VCaP (cell line): ENCODE results near the gene NR0B2.

Source experiments
- H3K27ac ChIP-seq: fragments of 450-650 bp; 2 replicates; pipeline ENCODE4 v1.5.1; 2017
- TF ChIP-seq, protein P1 (sequence below): fragments of 450-650 bp; conservative IDR thresholded peaks from 2 replicates; pipeline ENCODE4 v1.5.1; 2017; ENCODE audit warnings: mild to moderate bottlenecking, moderate library complexity

The NR0B2 gene

DNA sequence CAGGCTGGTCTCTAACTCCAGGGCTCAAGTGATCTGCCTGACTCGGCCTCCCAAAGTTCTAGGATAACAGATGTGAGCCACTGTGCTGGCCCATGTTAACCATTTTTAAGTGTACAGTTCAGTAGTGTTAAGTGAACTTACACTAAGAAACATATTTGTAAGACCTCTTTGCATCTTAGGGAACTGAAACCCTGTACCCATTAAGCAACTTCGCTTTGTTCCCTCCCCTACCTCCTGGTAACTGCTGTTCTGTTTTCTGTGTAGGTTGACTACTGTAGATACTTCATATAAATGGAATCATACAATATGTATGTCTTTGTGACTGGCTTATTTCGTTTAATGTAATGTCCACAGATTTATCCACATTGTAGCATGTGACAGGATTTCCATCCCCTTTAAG, 18.8 kb upstream of the NR0B2 start:
- TF ChIP-seq, protein P1, sequence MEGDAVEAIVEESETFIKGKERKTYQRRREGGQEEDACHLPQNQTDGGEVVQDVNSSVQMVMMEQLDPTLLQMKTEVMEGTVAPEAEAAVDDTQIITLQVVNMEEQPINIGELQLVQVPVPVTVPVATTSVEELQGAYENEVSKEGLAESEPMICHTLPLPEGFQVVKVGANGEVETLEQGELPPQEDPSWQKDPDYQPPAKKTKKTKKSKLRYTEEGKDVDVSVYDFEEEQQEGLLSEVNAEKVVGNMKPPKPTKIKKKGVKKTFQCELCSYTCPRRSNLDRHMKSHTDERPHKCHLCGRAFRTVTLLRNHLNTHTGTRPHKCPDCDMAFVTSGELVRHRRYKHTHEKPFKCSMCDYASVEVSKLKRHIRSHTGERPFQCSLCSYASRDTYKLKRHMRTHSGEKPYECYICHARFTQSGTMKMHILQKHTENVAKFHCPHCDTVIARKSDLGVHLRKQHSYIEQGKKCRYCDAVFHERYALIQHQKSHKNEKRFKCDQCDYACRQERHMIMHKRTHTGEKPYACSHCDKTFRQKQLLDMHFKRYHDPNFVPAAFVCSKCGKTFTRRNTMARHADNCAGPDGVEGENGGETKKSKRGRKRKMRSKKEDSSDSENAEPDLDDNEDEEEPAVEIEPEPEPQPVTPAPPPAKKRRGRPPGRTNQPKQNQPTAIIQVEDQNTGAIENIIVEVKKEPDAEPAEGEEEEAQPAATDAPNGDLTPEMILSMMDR = no peak

DNA sequence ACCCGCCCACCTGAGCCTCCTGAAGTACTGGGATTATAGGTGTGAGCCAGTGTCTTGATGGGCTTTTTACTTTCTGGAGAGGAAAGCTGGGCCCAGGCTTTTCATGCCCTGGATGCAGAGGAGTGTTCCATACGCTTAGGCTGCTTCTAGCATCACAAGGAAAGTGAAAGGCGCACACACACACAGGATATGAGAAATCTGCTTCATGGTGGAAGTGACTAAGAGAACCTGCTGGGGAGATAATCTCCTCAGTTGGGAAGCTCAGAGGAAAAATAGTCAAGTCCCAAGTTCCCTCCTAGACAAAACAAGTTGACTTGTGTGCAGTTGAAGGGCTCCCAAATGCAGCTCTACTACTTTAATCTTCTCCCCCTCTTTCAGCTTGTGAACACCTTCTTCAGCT, 9.9 kb upstream of the NR0B2 start:
- H3K27ac ChIP-seq = no peak overlapping the region
- TF ChIP-seq, protein P1 = no peak

More for the DNA sequence above, 18.8 kb upstream of the NR0B2 start:
- no peak overlapping the region for H3K27ac ChIP-seq

DNA sequence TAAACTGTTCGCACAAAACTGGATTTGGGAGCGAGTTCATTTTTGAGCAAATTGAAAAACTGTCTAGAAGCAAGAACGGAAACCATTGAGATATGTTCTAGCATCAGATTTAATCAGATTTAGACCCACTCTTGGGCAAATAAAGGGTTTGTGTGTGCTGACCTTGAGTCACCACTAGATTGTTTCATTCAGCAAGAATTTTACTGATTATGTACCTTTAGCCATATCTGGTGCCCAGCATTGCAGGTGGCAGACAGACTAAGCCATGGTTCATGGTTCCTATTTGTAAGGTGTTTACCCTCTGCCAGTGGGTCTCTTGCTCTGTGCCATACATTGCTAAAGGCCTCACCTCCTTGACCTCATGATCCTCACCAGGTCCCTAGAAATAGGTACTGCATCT, 9.1 kb upstream of the NR0B2 start:
- peak overlapping the region; percentile 76; the same call in 1 of the 2 replicates for H3K27ac ChIP-seq
- TF ChIP-seq, protein P1 = no peak

DNA sequence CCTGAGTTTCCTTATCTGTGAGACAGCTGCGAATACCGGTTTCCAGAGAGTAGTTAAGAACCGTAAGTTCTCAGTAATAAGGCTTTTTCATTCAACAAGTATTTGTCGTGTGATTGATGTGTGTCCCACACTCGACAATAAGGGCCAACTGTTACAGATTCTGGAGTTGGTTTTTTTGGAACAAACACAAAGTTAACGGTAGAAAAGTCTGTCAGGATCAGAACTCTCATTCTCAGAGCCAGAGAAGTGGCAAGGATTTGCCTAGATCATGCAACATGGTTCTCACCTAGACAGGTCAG, 8.6 kb upstream of the NR0B2 start:
- TF ChIP-seq, protein P1 = no peak
- peak overlapping the region; percentile 76 for H3K27ac ChIP-seq

DNA sequence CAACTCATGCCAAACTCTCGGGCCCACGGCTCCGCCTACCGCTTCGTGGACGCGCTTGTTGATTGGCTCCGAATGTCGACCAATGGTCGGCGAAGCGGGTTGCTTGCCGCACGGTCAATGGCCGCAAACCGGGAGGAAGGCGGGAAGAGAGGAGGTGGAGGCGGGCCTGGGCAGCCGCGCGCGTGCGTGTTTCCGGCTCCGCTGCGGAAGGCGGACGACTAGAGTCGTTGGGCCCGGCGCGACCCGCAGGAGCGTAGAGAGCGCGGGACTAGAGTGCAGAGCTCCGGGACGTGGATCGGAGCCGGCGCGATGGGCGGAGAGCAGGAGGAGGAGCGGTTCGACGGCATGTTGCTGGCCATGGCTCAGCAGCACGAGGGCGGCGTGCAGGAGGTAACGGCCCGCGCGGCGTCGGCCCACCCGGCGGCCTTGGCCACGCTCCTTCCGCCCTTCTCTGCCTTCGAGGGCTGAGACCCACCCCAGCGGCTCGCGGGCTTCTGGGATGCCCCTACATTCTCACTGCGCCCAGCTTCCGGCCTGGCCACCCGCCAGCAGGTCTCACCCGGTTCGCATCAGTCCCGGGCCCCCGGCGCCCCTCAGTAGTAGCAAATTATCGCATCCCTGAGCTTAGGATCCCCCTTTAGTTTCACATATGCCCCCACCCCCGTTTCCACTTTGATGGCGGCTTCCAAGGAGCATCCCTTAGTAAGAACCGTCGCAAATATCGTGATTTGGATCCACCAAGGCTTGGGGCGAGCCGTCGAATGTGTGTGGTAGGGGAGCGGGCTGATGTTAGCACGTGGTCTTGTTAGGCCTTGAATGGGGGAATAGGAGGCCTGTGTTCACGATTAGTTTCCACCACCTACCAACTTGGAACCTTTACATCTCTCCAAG, 8.0 kb upstream of the NR0B2 start, which contains the start of gene NUDC:
Gene NUDC (plus strand): TSS at position 204 of the 891 bp plus-strand sequence. CDS start 106 bp downstream, at position 310.
- TF ChIP-seq, protein P1 = no peak
- H3K27ac ChIP-seq = peak within 1 kb of the TSS; percentile 76

DNA sequence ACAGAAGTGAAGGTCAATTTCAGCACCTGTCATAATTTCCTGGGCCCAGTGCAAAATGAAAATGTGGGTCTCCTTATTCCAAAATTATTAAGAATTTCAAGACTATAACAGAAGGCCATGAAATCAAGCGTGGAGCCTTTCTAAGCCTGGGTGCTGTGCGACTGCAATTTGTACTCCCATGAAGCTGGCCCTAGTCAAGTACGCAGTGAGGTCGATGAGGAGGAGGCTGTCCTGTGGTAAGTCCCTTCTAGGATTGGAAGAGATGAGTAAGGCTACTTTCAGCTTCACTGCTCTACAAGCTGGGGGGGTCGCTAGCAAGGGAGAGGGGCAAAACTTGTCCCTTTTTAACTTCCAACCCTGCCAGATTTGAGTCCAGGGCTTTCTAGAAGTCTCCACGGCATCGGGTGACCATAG, 7.4 kb upstream of the NR0B2 start:
- TF ChIP-seq, protein P1 = no peak
- H3K27ac ChIP-seq = peak overlapping the region; percentile 76

DNA sequence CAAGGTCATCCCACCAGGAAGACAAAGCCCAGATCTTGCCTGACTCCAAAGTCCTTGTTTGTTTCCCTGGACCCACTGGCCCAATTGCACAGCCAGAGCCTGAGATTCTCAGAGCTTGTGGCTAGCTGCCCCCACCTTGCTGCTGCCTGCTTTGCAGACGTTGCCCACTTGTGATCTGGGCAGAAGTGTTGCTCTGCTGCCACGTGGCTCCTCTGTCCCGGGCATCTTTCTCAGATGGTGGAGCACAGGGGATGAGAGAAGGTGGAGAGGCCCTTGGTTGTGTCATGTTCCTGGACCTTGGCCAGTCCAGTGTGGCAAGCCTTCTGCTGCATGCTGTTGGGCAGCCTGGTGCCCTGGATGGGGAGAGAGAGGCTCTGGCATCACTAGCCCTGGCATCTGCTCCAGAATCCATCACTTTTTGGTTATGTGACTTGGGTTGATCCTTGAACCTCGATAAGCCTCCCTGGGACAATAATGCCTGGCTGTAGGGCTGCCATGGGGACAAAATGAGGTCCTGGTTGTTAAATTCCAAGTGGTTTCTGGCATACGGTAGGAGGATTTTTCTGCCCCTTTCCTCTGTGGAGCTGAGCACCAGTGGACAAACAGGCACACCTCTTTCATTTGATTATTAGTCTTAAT, 1.5 kb upstream of the NR0B2 start:
- TF ChIP-seq, protein P1 = no peak
- H3K27ac ChIP-seq = no peak overlapping the region
